GM12878 (cell line): ENCODE results near the gene CYP24A1. TPM values are rescaled to one million over a fixed set of nuclear protein-coding genes. Genes with fewer than 3 reads are reported as not detected.

ENCODE experiments used
- ATAC-seq: fragments of 200-7000 bp; cut with Tn5 transposase; 3 replicates; pipeline ENCODE4 v1.9.1; 2020; ENCODE audit warnings: mild to moderate bottlenecking, moderate library complexity
- BruUV-seq: library from RNA; stranded (reverse); fragments of 400-500 nt; replicated peaks from 2 replicates; lab custom pipeline; 2021; lab: Mats Ljungman, UMichigan
- CTCF ChIA-PET: fragments of 300-600 bp; sonication (Branson Sonifier 250); formaldehyde crosslinking; extraction: SDS; loops from one replicate; lab custom pipeline; 2021; ENCODE audit warnings: inconsistent platforms; lab: Yijun Ruan, JAX
- POLR2A ChIA-PET: fragments of 350-600 bp; formaldehyde crosslinking; extraction: SDS; loops from one replicate; lab custom pipeline; 2021; ENCODE audit warnings: inconsistent platforms; lab: Charles Lee
- RAD21 ChIA-PET: fragments of 300-600 bp; sonication (Branson Sonifier 250); formaldehyde crosslinking; loops from one replicate; lab custom pipeline; 2023; ENCODE audit warnings: antibody characterized with exemption; ENCODE audit not compliant: unreplicated experiment; lab: Charles Lee
- SMC1A ChIA-PET: fragments of 300-600 bp; sonication (Branson Sonifier 250); formaldehyde crosslinking; loops from one replicate; lab custom pipeline; 2023; ENCODE audit not compliant: unreplicated experiment, uncharacterized antibody; lab: Charles Lee
- DNase-seq: peaks from one replicate; pipeline ENCODE4 v3.0.0-alpha.2; 2011; ENCODE audit warnings: low read depth, low spot score
- FAIRE-seq: peaks from 3 replicates; lab custom pipeline; 2011; peaks lifted over from hg19 to GRCh38; lab: Jason Lieb, UNC
- H2AFZ ChIP-seq: 2 replicates; pipeline ENCODE4 v1.6.0; 2011; ENCODE audit warnings: low read depth, low read length, control low read depth; ENCODE audit not compliant: control insufficient read depth
- H3K27ac ChIP-seq: 2 replicates; pipeline ENCODE4 v1.5.1; 2011; ENCODE audit warnings: control low read depth; ENCODE audit not compliant: control insufficient read depth, insufficient read depth
- H3K27me3 ChIP-seq, 2 experiments: replicated peaks in 1 of 2; 2 replicates each; pipeline versions ENCODE4 v1.6.0 to v1.6.1; 2011; ENCODE audit warnings: low read length in 1 of 2; ENCODE audit not compliant: control insufficient read depth in 2 of 2, insufficient read depth in 2 of 2
- H3K36me3 ChIP-seq, 2 experiments: 2 replicates each; pipeline ENCODE4 v1.5.1; 2011; ENCODE audit warnings: low read length in 1 of 2; ENCODE audit not compliant: control insufficient read depth in 2 of 2, insufficient read depth in 2 of 2
- H3K4me1 ChIP-seq: 2 replicates; pipeline ENCODE4 v1.6.1; 2011; ENCODE audit warnings: mild to moderate bottlenecking, low read length, moderate library complexity, mixed read lengths; ENCODE audit not compliant: control insufficient read depth, insufficient read depth
- H3K4me2 ChIP-seq: 2 replicates; pipeline ENCODE4 v1.6.0; 2011; ENCODE audit warnings: control low read depth; ENCODE audit not compliant: control insufficient read depth, insufficient read depth
- H3K4me3 ChIP-seq: fragments of 200-600 bp; sonication (generic); 2 replicates; pipeline ENCODE4 v1.5.1; 2016
- H3K79me2 ChIP-seq: 2 replicates; pipeline ENCODE4 v1.6.0; 2011; ENCODE audit warnings: low read length; ENCODE audit not compliant: control insufficient read depth, insufficient read depth
- H3K9ac ChIP-seq: 2 replicates; pipeline ENCODE4 v1.8.0; 2011; ENCODE audit warnings: low read length, control low read depth, mixed read lengths; ENCODE audit not compliant: control insufficient read depth, insufficient read depth
- H3K9me3 ChIP-seq: replicated peaks from 3 replicates; pipeline ENCODE4 v1.5.1; 2011; ENCODE audit warnings: mild to moderate bottlenecking, low read length; ENCODE audit not compliant: control insufficient read depth, insufficient read depth
- H4K20me1 ChIP-seq: 2 replicates; pipeline ENCODE4 v1.6.0; 2011; ENCODE audit not compliant: control insufficient read depth, insufficient read depth
- ATF7 ChIP-seq: fragments of 450-650 bp; IDR thresholded peaks from 2 replicates; pipeline ENCODE4 v1.6.1; 2016; ENCODE audit warnings: low read depth, mild to moderate bottlenecking
- EP300 ChIP-seq, 2 experiments: fragments of 150-350 bp in 1 of 2; IDR thresholded peaks; 2 replicates each; pipeline ENCODE4 v1.6.1; 2011 to 2012; ENCODE audit warnings: low read depth in 2 of 2, low read length in 2 of 2, borderline replicate concordance in 1 of 2, improper control_type of control experiment in 1 of 2, inconsistent platforms in 1 of 2; ENCODE audit not compliant: control insufficient read depth in 1 of 2
- ETV6 ChIP-seq, 2 experiments: fragments of 450-650 bp in 1 of 2; IDR thresholded peaks in 1 of 2; conservative IDR thresholded peaks in 1 of 2; 2 replicates each; pipeline ENCODE4 v1.6.1; 2014; ENCODE audit warnings: antibody characterized with exemption in 1 of 2, borderline replicate concordance in 1 of 2, low read depth in 1 of 2, mild to moderate bottlenecking in 1 of 2, moderate library complexity in 1 of 2
- GABPA ChIP-seq: IDR thresholded peaks from 2 replicates; pipeline ENCODE4 v1.6.1; 2014; ENCODE audit warnings: antibody characterized with exemption, low read depth, mild to moderate bottlenecking, inconsistent platforms
- HDGF ChIP-seq: fragments of 450-650 bp; IDR thresholded peaks from 2 replicates; pipeline ENCODE4 v1.6.1; 2016; ENCODE audit warnings: antibody characterized with exemption
- PAX8 ChIP-seq: fragments of 450-650 bp; IDR thresholded peaks from 2 replicates; pipeline ENCODE4 v1.6.1; 2017; ENCODE audit warnings: mild to moderate bottlenecking, moderate library complexity
- STAT1 ChIP-seq: fragments of 450-650 bp; conservative IDR thresholded peaks from 2 replicates; pipeline ENCODE4 v1.6.1; 2014; ENCODE audit warnings: antibody characterized with exemption, mild to moderate bottlenecking
- STAT3 ChIP-seq: IDR thresholded peaks from 2 replicates; pipeline ENCODE4 v1.6.1; 2011; ENCODE audit warnings: low read depth, low read length, improper control_type of control experiment
- WGBS: methylation state at CpG from one replicate; pipeline ENCODE4 v1.1.6; 2016; ENCODE audit warnings: low lambda C conversion rate; ENCODE audit not compliant: insufficient replicate concordance, insufficient coverage; ENCODE audit errors: missing lambda C conversion rate; 5-methylcytosine and 5-hydroxymethylcytosine counted together
- in situ Hi-C: fragments of 300-500 bp; cut with MboI; formaldehyde crosslinking; loops from 9 replicates; pipeline ENCODE4 v1.14.3; 2018; ENCODE audit warnings: mixed read lengths
- intact Hi-C: fragments of 100-400 bp; cut with micrococcal nuclease; formaldehyde crosslinking; loops from one replicate; pipeline ENCODE4 v1.14.2; 2022; ENCODE audit not compliant: unreplicated experiment
- polyA plus RNA-seq, 11 experiments: library from polyadenylated mRNA; depleted of rRNA in 4 of 11; unstranded in 6 of 11; stranded (reverse) in 5 of 11; fragments of >200 nt; fragmentation: Nextera tagmentation in 4 of 11; fragmentation: Illumina TruSeq in 1 of 11; extraction: Ambion mirVana in 4 of 11; extraction: Trizol in 1 of 11; gene quantifications; 1 replicate in 1 of 11; 2 replicates in 10 of 11; pipeline versions ENCODE4 v1.2.1 to v1.2.3, GENCODE V29; 2011 to 2016; ENCODE audit warnings: inconsistent platforms in 2 of 11, missing spikeins in 2 of 11, low read depth in 1 of 11
- total RNA-seq, 4 experiments: library from RNA; depleted of rRNA in 3 of 4; stranded (reverse); fragments of >200 nt in 3 of 4; fragmentation: Illumina TruSeq in 1 of 4; extraction: Trizol in 1 of 4; gene quantifications; 2 replicates each; pipeline versions ENCODE4 v1.2.1 to v1.2.3, GENCODE V29; 2013 to 2021
- TF ChIP-seq, protein P1 (sequence below): IDR thresholded peaks from 2 replicates; pipeline ENCODE4 v1.6.1; 2011; ENCODE audit warnings: borderline replicate concordance, low read depth, mild to moderate bottlenecking, moderate library complexity, mixed read lengths, low read length; ENCODE audit not compliant: insufficient read depth; ENCODE audit errors: extremely low read length

CYP24A1 gene
- total and polyA plus RNA-seq, 10 of the 15 experiments (the other 5 are each of a cell fraction or from before 2014, with no cell fraction given): 0.69 TPM; not detected in 9

DNA sequence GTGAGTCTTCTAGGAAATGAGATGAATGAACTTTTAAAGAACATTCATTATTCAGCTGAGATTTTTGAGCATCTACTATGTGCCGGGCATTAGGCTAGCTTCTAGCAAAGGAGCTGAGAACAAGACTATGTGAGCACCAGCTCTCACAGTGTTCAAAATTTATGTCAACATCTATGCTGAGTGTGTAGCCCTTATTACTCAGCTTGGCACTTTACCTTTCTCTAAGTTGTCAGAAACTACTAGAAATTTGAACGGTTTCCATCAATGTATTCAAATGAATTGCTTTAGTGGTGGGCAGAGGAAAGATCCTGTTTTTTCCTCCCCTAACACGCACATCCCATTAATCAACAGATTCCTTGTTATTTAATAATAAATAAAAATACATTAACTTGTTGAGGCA, 33.3 kb downstream of the CYP24A1 start (continued):
- TF ChIP-seq GABPA (no peak), HDGF (no peak)
- TF ChIP-seq, all 136 proteins: peak for 0

GRCh38 chr20:54140067-54140466, 33.7 kb downstream of the CYP24A1 start:
- ChIA-PET SMC1A (no interaction called here), POLR2A (no interaction called here), CTCF (interaction anchor here (1.2 kb wide), 1 partner anchor 60 kb away, joined by 5 read pairs; no protein-coding TSS in a partner anchor), RAD21 (no interaction called here)
- in situ Hi-C loops (no loop called here), intact Hi-C loops (no loop called here)
- Histone ChIP-seq H3K27ac (no peak overlapping the region), H3K27me3 (no peaks in the 10 kb centered on the region; a peak in 1 of 4 replicates), H3K9ac (no peak overlapping the region), H2AFZ (no peak overlapping the region), H3K36me3 (no peaks in the 10 kb centered on the region), H3K4me2 (no peak overlapping the region), H4K20me1 (no peaks in the 10 kb centered on the region), H3K4me3 (no peak overlapping the region), H3K9me3 (no peaks in the 10 kb centered on the region; the same call in 2 of the 3 replicates), H3K4me1 (no peaks in the 10 kb centered on the region), H3K79me2 (no peaks in the 10 kb centered on the region)
- BruUV-seq: no TSS peak
- 55% methylated on average over 6 of the region's 6 CpGs for WGBS
- FAIRE-seq: no peak
- no peak for ATAC-seq
- TF ChIP-seq STAT3 (no peak), PAX8 (no peak), EP300 (IDR thresholded peaks at IDR 0.05; ENCODE audit: borderline replicate concordance in 1 of 2, control insufficient read depth in 1 of 2, low read depth in 2 of 2, low read length in 2 of 2) (no peak), ATF7 (no peak), ETV6 (conservative IDR thresholded peaks at IDR 0.05 in 1 of 2, IDR thresholded peaks at IDR 0.05 in 1 of 2; ENCODE audit: borderline replicate concordance in 1 of 2, low read depth in 1 of 2) (0 out of 4 replicates have a peak, but pooled peaks of 1 of the 2 experiments have one; percentile 16), STAT1 (no peak)
- TF ChIP-seq, protein P1, sequence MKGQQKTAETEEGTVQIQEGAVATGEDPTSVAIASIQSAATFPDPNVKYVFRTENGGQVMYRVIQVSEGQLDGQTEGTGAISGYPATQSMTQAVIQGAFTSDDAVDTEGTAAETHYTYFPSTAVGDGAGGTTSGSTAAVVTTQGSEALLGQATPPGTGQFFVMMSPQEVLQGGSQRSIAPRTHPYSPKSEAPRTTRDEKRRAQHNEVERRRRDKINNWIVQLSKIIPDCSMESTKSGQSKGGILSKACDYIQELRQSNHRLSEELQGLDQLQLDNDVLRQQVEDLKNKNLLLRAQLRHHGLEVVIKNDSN: no peak
- no peak for DNase-seq
